ENCODE measurements around the gene FATE1. TPM values are rescaled to one million over a fixed set of nuclear protein-coding genes. Genes with fewer than 3 reads are reported as not detected.

Gene FATE1
- polyA plus RNA-seq, 10 donors: 0.56 to 1.8 (median 1.3) TPM

DNA sequence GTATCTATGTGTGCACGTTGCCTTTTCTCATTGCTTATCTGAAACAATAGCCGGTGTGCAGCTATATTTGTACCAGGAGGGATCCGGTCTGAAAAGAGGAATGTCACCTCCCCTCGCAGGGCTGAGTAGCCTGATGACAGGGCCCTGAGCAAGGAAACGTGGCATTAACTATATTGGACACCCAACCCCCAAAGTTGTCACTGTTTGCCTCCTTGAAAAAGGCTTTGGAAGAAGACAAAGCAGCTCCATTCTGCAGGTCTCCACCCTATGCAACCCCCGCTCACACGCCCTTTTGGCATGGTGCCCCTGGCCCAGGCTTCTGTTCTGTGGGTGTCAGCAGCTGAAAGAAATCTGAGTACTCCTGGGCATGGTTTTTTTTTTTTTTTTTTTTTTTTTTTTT is 12.3 kb upstream of the FATE1 start:
- peak; percentile 73 to 81 (median 78) for DNase-seq

GRCh38 chrX:151704041-151704663 is 11.7 kb upstream of the FATE1 start:
- DNase-seq: peak in 1 of 3 donors; percentile 37

GRCh38 chrX:151708821-151709220 is 7.0 kb upstream of the FATE1 start:
- DNase-seq: no peak

GRCh38 chrX:151710457-151710856 is 5.4 kb upstream of the FATE1 start:
- DNase-seq: no peak

DNA sequence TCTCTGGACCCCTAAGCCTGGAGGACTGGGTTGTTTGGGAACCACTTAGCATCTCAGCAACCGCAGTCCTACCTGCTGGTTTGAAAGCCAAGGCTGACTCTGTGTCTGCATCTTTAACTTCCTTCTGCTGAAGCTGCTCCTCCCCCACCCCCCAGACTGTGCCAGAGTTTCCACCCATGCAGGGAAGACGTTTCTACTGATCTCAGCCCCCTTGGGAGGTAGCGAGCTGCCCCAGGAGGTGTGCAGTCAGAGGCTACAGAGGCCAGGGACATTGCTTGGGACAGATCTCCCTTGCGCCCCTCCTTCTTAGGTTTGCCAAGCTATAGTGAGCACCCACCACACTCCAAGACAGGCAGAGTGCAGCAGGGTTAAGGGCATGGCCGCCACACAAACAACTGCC is 4.7 kb upstream of the FATE1 start:
- no peak for DNase-seq

GRCh38 chrX:151711787-151712186 is 4.0 kb upstream of the FATE1 start:
- DNase-seq: peak in 2 of 3 donors; percentile 69 to 83

DNA sequence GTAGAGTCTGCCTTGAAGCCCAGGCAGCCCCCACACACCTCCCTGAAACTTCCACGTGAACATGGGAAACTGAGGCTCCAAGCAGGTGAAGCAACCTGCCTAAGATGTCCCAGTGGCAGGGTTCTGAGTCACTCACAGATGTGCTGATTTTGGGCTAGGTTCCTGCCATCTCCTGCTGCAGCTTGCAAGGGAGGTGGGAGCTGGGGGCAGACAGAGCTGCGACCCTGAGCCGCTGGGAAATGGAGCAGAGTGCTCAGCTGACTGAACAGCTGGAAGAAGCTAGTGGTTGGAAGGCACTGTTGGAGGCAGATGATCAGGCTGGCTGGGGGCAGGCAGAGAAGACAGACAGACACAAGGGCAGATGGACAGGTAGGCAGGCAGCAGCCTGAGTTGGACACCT is 3.6 kb upstream of the FATE1 start:
- peak in 1 of 3 donors; percentile 44 for DNase-seq

GRCh38 chrX:151713849-151714248 is 2.0 kb upstream of the FATE1 start:
- no peak for DNase-seq

DNA sequence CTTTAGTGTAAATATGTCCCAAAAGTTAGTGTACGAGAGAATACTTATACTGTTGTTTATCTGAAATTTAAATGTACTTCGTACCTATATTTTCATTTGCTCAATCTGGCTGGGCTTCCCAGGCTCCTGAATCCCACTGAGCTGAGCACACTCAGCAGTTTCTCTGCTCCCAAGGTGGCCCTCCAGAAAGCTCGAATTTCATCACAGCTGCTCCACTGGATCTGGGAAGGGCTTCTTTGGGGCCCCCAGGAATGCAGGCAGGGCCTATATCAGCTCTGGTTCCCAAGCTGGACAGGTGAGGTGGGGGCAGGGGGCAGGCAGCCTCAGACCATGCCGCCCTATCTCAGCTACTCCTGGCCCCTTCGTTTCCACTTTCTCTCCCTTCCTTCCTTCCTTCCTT is 1.5 kb upstream of the FATE1 start:
- DNase-seq: no peak

- peak; percentile 19 to 69 (median 55) for DNase-seq
Measured at GRCh38 chrX:151722241-151722846, 6.5 kb downstream of the FATE1 start.

GRCh38 chrX:151723156-151723760 is 7.4 kb downstream of the FATE1 start:
- DNase-seq: no peak

- DNase-seq: no peak
Measured at GRCh38 chrX:151724563-151725337, 8.9 kb downstream of the FATE1 start.

GRCh38 chrX:151725338-151725614 is 9.4 kb downstream of the FATE1 start:
- no peak for DNase-seq

DNA sequence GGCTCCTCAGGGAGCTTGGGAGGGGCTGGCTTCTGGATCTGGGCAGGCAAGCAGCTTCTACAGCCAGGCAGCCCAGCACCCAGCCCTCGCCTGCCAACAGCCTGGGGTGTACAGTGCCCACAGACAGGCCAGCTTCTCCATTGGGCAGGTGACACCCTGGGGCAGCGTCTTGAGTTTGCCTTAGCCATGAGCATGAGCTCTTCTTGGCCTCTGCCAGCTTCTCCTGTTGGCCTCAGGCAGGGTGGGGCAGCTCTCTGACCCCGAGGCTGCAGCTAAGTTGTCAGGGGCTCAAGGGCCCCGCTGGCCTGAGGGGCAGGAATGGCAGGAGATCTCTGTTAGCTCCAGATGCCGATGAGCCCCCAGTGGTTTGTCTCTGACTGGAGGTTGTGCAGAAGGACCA is 10.9 kb downstream of the FATE1 start:
- no peak for DNase-seq

GRCh38 chrX:151727346-151727745 is 11.5 kb downstream of the FATE1 start:
- DNase-seq: no peak

- DNase-seq: no peak
Measured at GRCh38 chrX:151729056-151729725, 13.4 kb downstream of the FATE1 start.

DNA sequence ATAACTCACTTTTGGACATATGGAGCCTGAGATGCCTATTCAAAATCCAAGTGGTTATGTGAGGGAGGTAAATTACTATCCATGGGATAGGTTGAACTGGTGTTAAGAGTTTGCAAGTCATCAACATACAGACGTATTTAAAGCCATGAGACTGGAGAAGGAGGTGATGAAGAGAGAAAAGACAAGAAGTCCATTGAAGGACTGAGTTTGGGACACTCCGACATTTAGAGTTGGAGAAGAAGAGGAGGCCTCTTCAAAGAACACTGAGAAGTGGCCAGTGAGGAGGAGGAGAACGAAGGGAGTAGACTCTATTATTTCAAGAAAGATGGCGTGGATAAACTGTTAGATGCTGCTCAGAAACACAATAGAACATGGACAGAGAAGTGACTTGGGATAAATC is 18.6 kb downstream of the FATE1 start, which contains the start of gene CNGA2:
TSS of gene CNGA2 (plus strand) at position 301 of the 400 bp plus-strand sequence. CDS start 3,738 bp downstream, outside the sequence.
- DNase-seq: no peak

DNA sequence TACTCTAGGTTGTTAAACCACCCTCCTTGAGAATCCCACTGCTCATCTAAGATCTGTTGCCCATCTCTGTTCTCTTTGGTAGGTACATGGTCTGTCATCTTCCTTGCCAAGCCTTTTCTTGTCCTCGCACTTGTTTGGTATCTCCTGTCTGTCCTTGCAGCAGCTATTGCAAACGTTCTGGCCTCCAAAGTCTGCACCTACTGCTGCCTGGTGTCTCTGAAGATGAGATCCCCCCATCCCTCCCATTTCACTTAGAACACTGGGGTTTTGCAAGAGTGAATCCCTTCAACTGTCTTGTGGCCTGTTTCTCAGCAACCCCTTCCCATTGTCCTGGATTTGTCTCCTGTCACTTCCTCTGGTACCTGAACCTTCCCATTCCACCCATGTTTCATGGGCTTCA is 19.4 kb downstream of the FATE1 start:
- DNase-seq: no peak

GRCh38 chrX:151736685-151737084 is 20.9 kb downstream of the FATE1 start:
- DNase-seq: no peak

DNA sequence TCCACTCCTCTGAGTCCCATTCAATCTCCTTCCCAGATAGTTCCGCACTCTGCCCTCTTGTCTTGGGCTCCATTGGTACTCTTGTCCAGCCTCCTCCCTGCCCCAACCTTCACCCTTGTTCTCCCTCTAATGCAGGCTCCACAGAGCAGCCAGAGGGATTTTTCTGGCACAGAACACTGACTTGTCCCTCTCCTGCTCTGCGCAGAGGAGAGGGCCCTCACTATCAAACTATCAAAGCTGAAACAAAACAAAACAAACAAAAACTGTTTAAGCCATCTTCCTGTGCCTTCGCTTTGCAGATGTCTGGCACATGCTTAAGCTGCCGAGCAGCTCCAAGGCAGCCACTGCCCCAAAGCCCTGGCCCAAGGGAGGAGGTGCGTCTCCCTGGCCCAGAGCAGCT is 21.7 kb downstream of the FATE1 start:
- DNase-seq: no peak

DNA sequence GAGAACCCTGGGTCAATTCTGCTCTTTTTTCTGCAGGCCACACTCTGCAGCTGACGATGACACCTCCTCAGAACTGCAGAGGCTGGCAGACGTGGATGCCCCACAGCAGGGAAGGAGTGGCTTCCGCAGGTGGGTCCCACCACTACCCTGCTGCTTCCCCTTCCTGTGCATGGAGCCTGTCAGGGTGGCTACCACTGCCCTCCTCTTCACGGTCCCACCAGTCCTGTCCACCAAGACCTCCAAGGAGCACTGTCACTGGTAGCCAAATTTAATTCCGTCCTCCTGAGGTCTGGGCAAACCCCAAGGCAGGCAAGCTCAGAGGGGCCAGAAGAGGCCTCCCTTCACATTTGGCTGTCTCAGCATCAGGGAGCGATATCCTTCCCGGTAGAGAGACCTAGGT is 22.9 kb downstream of the FATE1 start:
- DNase-seq: no peak

- DNase-seq: no peak
Measured at GRCh38 chrX:151741606-151742005, 25.8 kb downstream of the FATE1 start.

Data from muscle of back (tissue), 11 donors.